ENCODE data around the gene FANK1.
"Not testable (repeated sequence)": the region's sequence is repeated elsewhere in the genome, so short reads cannot be mapped to it uniquely, and the experiment has no call there.

Gene FANK1

GRCh38 chr10:126017961-126018560 is 121.7 kb downstream of the FANK1 start:
- no peak for DNase-seq (ENCODE audit: low read depth in 1 of 2, low spot score in 1 of 2)

- no peak for DNase-seq (ENCODE audit: low read depth in 1 of 2, low spot score in 1 of 2)
These were observed 125.6 kb downstream of the FANK1 start for GRCh38 chr10:126021833-126022500.

- no peak for DNase-seq (ENCODE audit: low read depth in 1 of 2, low spot score in 1 of 2)
These were observed 126.5 kb downstream of the FANK1 start for GRCh38 chr10:126022841-126023240.

- DNase-seq (ENCODE audit: low read depth in 1 of 2, low spot score in 1 of 2), result no peak
These were observed 131.3 kb downstream of the FANK1 start for GRCh38 chr10:126027692-126028091.

GRCh38 chr10:126029999-126030398 is 133.6 kb downstream of the FANK1 start:
- no peak for DNase-seq (ENCODE audit: low read depth in 1 of 2, low spot score in 1 of 2)

- DNase-seq (ENCODE audit: low read depth in 1 of 2, low spot score in 1 of 2), result no peak
These were observed 138.2 kb downstream of the FANK1 start for GRCh38 chr10:126034586-126034985.

GRCh38 chr10:126036515-126036914 is 140.2 kb downstream of the FANK1 start:
- DNase-seq (ENCODE audit: low read depth in 1 of 2, low spot score in 1 of 2), result no peak

- no peak for DNase-seq (ENCODE audit: low read depth in 1 of 2, low spot score in 1 of 2)
These were observed 141.6 kb downstream of the FANK1 start for GRCh38 chr10:126037946-126038345.

- DNase-seq (ENCODE audit: low read depth in 1 of 2, low spot score in 1 of 2), result no peak
These were observed 144.8 kb downstream of the FANK1 start for GRCh38 chr10:126041117-126041516.

- DNase-seq (ENCODE audit: low read depth in 1 of 2, low spot score in 1 of 2), result peak; percentile 24 to 26
These were observed 145.5 kb downstream of the FANK1 start for GRCh38 chr10:126041804-126042231.

- no peak for DNase-seq (ENCODE audit: low read depth in 1 of 2, low spot score in 1 of 2)
These were observed 146.0 kb downstream of the FANK1 start for GRCh38 chr10:126042354-126042753.

- no peak for DNase-seq (ENCODE audit: low read depth in 1 of 2, low spot score in 1 of 2)
These were observed 146.5 kb downstream of the FANK1 start for GRCh38 chr10:126042906-126043305.

- no peak for DNase-seq (ENCODE audit: low read depth in 1 of 2, low spot score in 1 of 2)
These were observed 147.0 kb downstream of the FANK1 start for GRCh38 chr10:126043389-126043788.

GRCh38 chr10:126045861-126046260 is 149.5 kb downstream of the FANK1 start:
- no peak for DNase-seq (ENCODE audit: low read depth in 1 of 2, low spot score in 1 of 2)

- no peak for DNase-seq (ENCODE audit: low read depth in 1 of 2, low spot score in 1 of 2)
These were observed 150.5 kb downstream of the FANK1 start for GRCh38 chr10:126046831-126047230.

- DNase-seq (ENCODE audit: low read depth in 1 of 2, low spot score in 1 of 2), result not testable (repeated sequence)
These were observed 151.4 kb downstream of the FANK1 start for GRCh38 chr10:126047749-126048148.

- no peak for DNase-seq (ENCODE audit: low read depth in 1 of 2, low spot score in 1 of 2)
These were observed 153.7 kb downstream of the FANK1 start for GRCh38 chr10:126049759-126050700.

GRCh38 chr10:126052171-126052570 is 155.8 kb downstream of the FANK1 start:
- DNase-seq (ENCODE audit: low read depth in 1 of 2, low spot score in 1 of 2), result no peak

- DNase-seq (ENCODE audit: low read depth in 1 of 2, low spot score in 1 of 2), result no peak
These were observed 157.8 kb downstream of the FANK1 start for GRCh38 chr10:126054191-126054590.

GRCh38 chr10:126057494-126057893 is 161.1 kb downstream of the FANK1 start:
- DNase-seq (ENCODE audit: low read depth in 1 of 2, low spot score in 1 of 2), result no peak

- DNase-seq (ENCODE audit: low read depth in 1 of 2, low spot score in 1 of 2), result no peak
These were observed 161.7 kb downstream of the FANK1 start for GRCh38 chr10:126058104-126058503.

- DNase-seq (ENCODE audit: low read depth in 1 of 2, low spot score in 1 of 2), result no peak
These were observed 162.1 kb downstream of the FANK1 start for GRCh38 chr10:126058507-126058906.

Measured in stimulated activated CD4-positive, alpha-beta T cell treated with anti-CD3 and anti-CD28 coated beads, Interleukin-15, amount 100 ng/mL, for 1 hour (primary cell).